IPS-NIHi11 (cell line): Measurements from ENCODE around the gene TMEM59L.

Source experiments
- DNase-seq: peaks from one replicate; pipeline ENCODE4 v3.0.0; 2012; ENCODE audit warnings: mixed read lengths, low spot score

TMEM59L gene

DNA sequence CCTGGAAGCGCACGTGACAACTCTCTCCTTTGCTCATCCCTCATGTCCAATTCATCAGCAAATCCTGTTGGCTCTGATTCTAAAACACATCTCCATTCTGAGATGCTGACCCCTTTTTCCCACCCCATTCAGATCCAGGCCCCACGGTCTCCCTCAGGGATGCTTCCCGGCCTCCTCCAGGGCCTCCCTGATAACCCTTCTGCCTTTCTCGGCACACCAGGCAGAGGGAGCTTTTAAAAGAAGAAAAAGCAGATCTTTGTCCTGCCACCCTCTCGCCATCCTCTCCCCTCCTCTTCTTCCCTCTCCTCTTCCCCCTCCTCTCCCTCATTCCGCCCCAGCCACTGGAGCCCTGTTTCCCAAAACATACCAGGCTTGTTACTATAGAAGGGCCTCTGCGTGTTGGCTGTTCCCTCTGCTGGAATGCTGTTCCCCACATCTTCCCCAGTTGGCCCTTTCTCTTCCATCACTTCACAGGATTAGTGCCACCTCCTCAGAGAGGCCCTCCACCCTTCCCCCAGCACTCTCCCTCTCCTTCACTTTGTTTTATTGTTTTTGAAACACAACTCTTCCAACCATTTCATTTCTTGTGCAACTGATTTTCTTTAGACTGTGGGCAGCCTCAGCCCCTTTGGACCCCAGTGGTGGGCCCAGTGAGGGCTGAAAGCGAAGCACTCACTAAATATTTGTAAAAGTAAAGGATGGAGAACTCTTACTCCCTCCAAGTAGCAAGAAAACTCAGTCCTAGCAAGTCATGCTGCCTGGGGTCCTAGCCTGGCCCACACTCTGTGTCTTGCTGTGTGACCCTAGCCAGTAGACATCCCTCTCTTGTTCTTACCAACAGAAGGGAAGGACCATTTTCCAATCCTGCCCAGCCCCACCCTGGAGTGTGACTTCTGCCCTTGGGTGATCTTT lies 3.6 kb upstream of the TMEM59L start:
- DNase-seq, result no peak

DNA sequence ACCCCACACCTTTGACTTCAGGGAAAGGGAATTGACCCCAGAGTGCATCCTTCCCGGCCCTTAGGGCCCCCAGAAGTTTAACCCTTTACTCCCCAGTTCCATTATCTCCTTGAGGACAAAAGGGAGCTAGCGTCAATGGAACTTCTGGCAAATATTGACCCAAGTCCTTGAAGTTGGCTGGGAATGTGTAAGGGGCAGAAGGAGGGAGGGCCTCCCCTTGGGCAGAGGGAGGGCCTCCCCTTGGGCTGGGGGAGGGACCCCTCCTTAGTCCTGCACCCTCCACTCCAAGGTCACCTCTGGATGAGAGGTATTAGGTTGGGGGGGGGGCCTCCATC lies 3.0 kb upstream of the TMEM59L start:
- DNase-seq, result no peak

DNA sequence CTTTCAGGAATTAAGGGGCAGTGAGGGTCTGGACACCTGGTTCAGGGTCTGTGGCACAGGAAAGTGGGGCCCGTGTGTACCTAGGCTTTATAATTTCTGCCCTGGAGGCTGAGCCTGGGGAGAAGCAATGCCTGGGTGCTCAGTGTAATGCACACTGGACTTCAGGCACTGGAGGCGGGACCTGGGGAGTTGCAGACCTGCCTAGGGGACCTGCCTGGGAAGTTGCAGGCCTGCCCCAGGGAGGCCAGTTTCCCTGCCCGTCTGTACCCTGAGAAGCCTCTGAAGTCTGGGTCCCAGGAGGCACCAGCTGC lies 2.5 kb upstream of the TMEM59L start:
- no peak for DNase-seq

- DNase-seq, result peak; percentile 72
Measured at GRCh38 chr19:18610556-18611326, 1.9 kb upstream of the TMEM59L start.

DNA sequence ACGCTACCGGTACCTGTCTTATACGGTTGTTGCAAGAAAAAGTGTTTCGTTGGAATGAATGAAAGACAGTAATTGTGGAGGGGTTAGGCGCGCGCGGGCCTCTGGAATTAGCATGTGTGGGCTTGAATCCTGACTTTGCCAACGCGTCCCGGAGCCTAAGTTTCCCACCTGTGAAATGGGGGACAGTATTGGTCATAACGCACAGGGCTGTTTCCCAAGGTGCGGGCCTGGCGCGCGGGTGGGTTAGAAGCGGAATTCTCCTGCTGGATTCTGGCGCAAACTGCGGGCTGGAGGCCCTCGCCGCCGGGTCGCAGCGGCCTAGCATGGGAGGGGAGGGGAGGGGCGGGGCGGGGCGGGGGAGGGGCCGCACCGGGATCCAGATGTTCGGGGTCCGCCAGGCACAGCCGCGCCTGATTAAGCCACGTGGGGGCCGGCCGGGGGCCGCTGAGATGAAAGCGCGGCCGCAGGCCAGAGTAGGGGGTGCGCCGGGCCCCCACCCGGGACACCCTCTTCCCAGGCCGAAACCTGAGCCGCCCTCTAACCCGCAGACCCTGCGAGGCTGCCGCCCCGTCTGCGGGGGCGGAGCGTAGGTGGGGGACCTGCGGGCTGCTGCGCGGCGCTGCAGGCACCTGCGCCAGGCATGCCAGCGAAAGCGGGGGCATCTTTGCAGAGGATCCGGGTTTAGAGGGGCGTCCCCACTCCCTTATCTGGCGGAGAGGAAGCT lies 1.2 kb upstream of the TMEM59L start:
- DNase-seq, result peak; percentile 81

- DNase-seq, result no peak
Measured at GRCh38 chr19:18612051-18612771, 459 bp upstream of the TMEM59L start.

DNA sequence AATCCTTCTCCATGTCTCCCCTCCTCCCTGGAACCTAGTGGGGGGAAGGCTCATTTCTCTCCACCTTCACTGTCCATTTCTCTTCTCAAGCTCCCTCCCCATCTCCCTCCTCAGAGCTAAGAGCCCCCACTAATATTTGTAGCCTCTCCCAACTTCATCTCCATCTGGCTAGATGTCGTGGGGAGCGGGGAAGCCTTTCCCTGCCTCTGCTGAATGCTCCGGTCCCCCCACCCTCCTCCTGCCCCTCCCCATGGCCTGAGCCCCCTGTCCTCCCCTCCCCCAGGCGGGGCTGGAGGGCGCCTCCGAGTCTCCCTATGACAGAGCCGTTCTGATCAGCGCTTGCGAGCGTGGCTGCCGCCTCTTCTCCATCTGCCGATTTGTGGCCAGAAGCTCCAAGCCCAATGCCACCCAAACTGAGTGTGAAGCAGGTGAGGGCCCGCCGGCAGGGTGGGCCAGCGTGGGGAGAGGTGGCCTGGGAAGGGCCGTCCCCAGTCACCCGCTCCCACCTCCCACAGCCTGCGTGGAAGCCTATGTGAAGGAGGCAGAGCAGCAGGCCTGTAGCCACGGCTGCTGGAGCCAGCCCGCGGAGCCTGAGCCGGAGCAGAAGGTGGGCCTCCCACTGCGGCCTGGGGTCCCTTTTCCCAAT lies 1.0 kb downstream of the TMEM59L start:
- no peak for DNase-seq

DNA sequence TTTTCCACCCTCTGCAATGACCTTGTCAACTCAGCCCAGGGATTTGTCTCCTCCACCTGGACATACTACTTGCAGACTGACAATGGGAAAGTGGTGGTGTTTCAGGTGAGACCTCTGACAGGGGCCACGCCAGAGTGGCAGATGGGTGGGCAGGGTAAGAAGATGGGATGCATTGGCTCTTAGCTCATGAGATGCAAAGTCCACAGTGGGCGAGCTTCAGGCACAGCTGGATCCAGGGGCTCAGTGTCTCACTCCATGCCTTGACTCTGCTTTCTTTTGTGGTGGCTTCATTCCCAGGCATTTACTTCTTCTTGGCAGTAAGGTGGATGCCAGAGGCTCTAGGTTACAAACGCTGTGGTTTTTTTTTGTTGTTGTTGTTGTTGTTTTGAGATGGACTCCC lies 3.4 kb downstream of the TMEM59L start:
- no peak for DNase-seq

GRCh38 chr19:18617562-18617961 lies 4.9 kb downstream of the TMEM59L start:
- no peak for DNase-seq

DNA sequence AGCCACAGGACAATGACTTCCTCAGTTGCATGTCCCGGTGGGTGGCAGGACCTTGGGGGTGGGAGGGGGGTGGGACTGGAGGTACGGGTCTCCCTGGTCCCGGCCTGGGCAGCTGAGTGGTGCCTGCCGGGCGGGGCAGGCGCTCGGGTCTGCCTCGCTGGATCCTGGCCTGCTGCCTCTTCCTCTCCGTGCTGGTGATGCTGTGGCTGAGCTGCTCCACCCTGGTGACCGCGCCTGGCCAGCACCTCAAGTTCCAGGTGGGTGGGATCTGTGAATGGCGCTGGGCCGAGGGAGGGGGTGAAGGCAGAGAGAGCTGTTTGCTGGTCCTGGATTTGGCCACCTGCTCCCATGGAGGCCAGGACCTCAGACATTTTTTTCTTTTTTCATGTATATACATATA lies 5.6 kb downstream of the TMEM59L start:
- DNase-seq, result no peak

GRCh38 chr19:18620311-18620710 lies 7.6 kb downstream of the TMEM59L start:
- DNase-seq, result no peak

- no peak for DNase-seq
Measured at GRCh38 chr19:18620902-18621301, 8.2 kb downstream of the TMEM59L start.

- DNase-seq, result no peak
Measured at GRCh38 chr19:18626906-18627305, 14.2 kb downstream of the TMEM59L start.

GRCh38 chr19:18629166-18630088 lies 16.8 kb downstream of the TMEM59L start:
- no peak for DNase-seq

- DNase-seq, result no peak
Measured at GRCh38 chr19:18633321-18633720, 20.7 kb downstream of the TMEM59L start.

DNA sequence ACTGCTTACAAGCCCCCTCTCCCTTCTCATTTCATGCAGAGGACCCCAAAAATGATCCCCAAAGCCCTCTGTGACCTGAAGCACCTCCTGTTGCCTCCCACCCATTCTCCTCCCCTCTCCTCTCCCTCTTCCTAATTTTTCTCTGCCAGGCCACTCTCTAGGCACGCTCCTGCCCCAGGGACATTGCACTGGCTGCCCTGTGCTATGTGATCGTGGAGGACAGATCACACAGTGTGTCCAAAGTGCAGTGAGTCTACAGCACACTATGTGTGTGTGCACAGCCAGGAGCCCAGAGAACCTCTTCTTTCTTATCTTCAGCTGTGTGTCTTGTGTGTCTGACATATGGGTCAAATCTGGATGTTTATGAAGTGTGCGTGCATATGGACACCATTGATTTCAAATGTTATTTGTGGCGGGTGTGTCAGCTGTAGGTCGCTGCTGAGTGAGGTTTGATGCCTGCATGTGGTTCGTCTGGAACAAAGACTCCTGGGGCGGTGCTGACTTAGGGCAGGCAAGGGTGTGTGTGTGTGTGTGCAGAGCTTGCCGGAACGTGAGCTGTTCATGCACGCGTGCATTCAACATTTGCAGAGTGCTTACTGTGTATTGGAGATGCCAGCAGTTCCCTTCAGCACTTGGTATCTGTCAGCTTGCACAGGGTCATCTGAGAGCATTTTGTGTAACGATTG lies 22.1 kb downstream of the TMEM59L start:
- no peak for DNase-seq

GRCh38 chr19:18635831-18636182 lies 23.1 kb downstream of the TMEM59L start:
- DNase-seq, result no peak

GRCh38 chr19:18636183-18636968 lies 23.7 kb downstream of the TMEM59L start:
- DNase-seq, result peak; percentile 96

DNA sequence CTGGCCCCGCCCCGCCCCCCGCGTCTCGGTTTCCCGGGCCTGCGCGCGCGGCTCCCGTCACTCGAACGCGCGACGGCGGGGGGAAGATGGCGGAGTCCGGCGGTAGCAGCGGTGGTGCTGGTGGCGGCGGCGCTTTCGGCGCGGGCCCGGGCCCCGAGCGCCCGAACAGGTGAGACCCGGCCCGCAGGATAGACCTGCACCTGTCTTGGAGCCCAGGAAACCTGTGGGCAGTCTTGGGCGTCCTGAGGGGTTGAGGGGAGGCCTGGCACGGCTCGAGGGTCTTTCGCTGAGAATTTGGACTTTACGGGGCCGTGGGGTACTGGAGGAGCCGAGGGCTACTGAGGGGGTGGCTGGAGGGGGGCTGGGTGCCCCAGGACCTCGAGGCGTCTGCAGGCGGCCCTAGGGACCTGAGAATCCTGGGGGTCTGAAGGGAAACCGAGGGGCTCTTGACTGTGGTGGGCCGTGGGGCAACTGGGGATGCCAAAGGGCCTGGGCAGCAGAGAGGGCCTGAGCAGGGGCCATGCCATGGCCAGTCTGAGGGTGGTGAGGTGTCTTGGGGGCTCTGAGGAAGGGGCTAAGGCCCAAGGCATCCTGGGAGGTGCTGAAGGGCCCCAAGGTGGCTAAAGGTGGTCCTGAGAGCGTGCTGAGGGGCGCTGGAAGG lies 24.4 kb downstream of the TMEM59L start, which contains the start of gene KLHL26:
Gene KLHL26, plus strand, starts transcription at position 60 of the 661 bp plus-strand sequence. Its CDS starts 27 bp downstream, at position 87.
- DNase-seq, result no peak
